HepG2 (cell line): ENCODE results near the gene ELF2. TPM values are rescaled to one million over a fixed set of nuclear protein-coding genes. Genes with fewer than 3 reads are reported as not detected.

Experiments used
- ATF2 ChIP-seq: sonication (generic); formaldehyde crosslinking; IDR thresholded peaks from 2 replicates; pipeline ENCODE4 v1.4.0; 2020; ENCODE audit warnings: missing genetic modification reagents
- CREM ChIP-seq, 2 experiments: sonication (generic) in 1 of 2; formaldehyde crosslinking in 1 of 2; IDR thresholded peaks; 2 replicates each; pipeline versions ENCODE4 v1.4.0 to v1.6.1; 2016 to 2020; ENCODE audit warnings: antibody characterized with exemption in 1 of 2, mild to moderate bottlenecking in 1 of 2, missing genetic modification reagents in 1 of 2
- HDAC6 ChIP-seq: fragments of 200-600 bp; sonication (generic); IDR thresholded peaks from 2 replicates; pipeline ENCODE4 v1.7.0; 2017; ENCODE audit warnings: mild to moderate bottlenecking, antibody characterized with exemption, low read length, low read depth
- HOMEZ ChIP-seq: IDR thresholded peaks from 2 replicates; pipeline ENCODE4 v1.6.1; 2016; ENCODE audit warnings: low read depth
- NBN ChIP-seq: fragments of 450-650 bp; conservative IDR thresholded peaks from 2 replicates; pipeline ENCODE4 v1.6.1; 2017
- PHF21A ChIP-seq: sonication (generic); formaldehyde crosslinking; IDR thresholded peaks from 2 replicates; pipeline ENCODE4 v1.5.0; 2020; ENCODE audit warnings: mild to moderate bottlenecking, missing genetic modification reagents
- REL ChIP-seq: sonication (generic); formaldehyde crosslinking; conservative IDR thresholded peaks from 2 replicates; pipeline ENCODE4 v1.8.0; 2022; ENCODE audit warnings: mild to moderate bottlenecking, missing genetic modification reagents, moderate library complexity
- SNRNP70 ChIP-seq: fragments of 200-400 bp; formaldehyde crosslinking; IDR thresholded peaks from 2 replicates; pipeline ENCODE4 v1.6.1; 2017; ENCODE audit warnings: mild to moderate bottlenecking, low read depth, low read length, moderate library complexity
- STAT5B ChIP-seq: sonication (generic); formaldehyde crosslinking; IDR thresholded peaks from 2 replicates; pipeline ENCODE4 v1.4.0; 2020; ENCODE audit warnings: missing genetic modification reagents
- ZBTB40 ChIP-seq, 2 experiments: fragments of 450-650 bp in 1 of 2; sonication (generic) in 1 of 2; formaldehyde crosslinking in 1 of 2; IDR thresholded peaks; 2 replicates each; pipeline versions ENCODE4 v1.6.1 to v1.8.0; 2016 to 2022; ENCODE audit warnings: antibody characterized with exemption in 1 of 2, mild to moderate bottlenecking in 1 of 2, missing genetic modification reagents in 1 of 2
- ZNF598 ChIP-seq: sonication (generic); formaldehyde crosslinking; IDR thresholded peaks from 2 replicates; pipeline ENCODE4 v1.5.1; 2020; ENCODE audit warnings: mild to moderate bottlenecking, missing genetic modification reagents, borderline replicate concordance
- ZNF652 ChIP-seq: IDR thresholded peaks from 2 replicates; pipeline ENCODE4 v1.6.1; 2016; ENCODE audit warnings: low read depth, borderline replicate concordance
- ZNF713 ChIP-seq: sonication (generic); formaldehyde crosslinking; IDR thresholded peaks from 2 replicates; pipeline ENCODE4 v1.4.0; 2020; ENCODE audit warnings: mild to moderate bottlenecking, missing genetic modification reagents
- ZNF792 ChIP-seq: IDR thresholded peaks from 2 replicates; pipeline ENCODE4 v1.6.1; 2016
- ZSCAN5A ChIP-seq: sonication (generic); formaldehyde crosslinking; IDR thresholded peaks from 2 replicates; pipeline ENCODE4 v1.8.0; 2022; ENCODE audit warnings: mild to moderate bottlenecking, missing genetic modification reagents, borderline replicate concordance
- polyA plus RNA-seq, 8 experiments: library from polyadenylated mRNA; depleted of rRNA in 3 of 8; stranded (reverse) in 7 of 8; unstranded in 1 of 8; fragments of >200 nt; fragmentation: Illumina TruSeq in 4 of 8; extraction: Trizol in 4 of 8; gene quantifications; 2 replicates each; pipeline versions ENCODE4 v1.2.1 to v1.2.3, GENCODE V29; 2011 to 2016; ENCODE audit warnings: low read depth in 4 of 8, missing spikeins in 1 of 8, mixed read lengths in 1 of 8; ENCODE audit not compliant: insufficient read depth in 1 of 8
- total RNA-seq, 5 experiments: library from RNA; depleted of rRNA; stranded (reverse); fragments of >200 nt; fragmentation: Illumina TruSeq; extraction: Trizol; gene quantifications; 2 replicates each; pipeline ENCODE4 v1.2.3, GENCODE V29; 2016; ENCODE audit warnings: low read depth in 1 of 5

Gene ELF2
- total and polyA plus RNA-seq, 2 of the 13 experiments (the other 11 are each of a cell fraction or from before 2014, with no cell fraction given): 28.6 to 35.4 TPM

GRCh38 chr4:139176302-139177048, 543 bp downstream of the ELF2 start (continued):
- TF ChIP-seq ZBTB40 (IDR thresholded peaks at IDR 0.05) (no peak), ZBTB40 (CRISPR knock-in tag; IDR thresholded peaks at IDR 0.05) (no peak; the same call in 1 of the 2 replicates), STAT5B (CRISPR knock-in tag) (no peak), HDAC6 (no peak), ZNF713 (CRISPR knock-in tag) (no peak), SNRNP70 (no peak), ZNF652 (CRISPR knock-in tag) (no peak), ZNF792 (CRISPR knock-in tag) (no peak), PHF21A (CRISPR knock-in tag) (peak; percentile 47; the same call in 1 of the 2 replicates), HOMEZ (CRISPR knock-in tag) (no peak), ATF2 (no peak), CREM (IDR thresholded peaks at IDR 0.05) (no peak), CREM (CRISPR knock-in tag; IDR thresholded peaks at IDR 0.05) (no peak), REL (CRISPR knock-in tag) (no peak), NBN (no peak), ZNF598 (CRISPR knock-in tag) (no peak), ZSCAN5A (no peak)
